Breast epithelium (tissue), 3 donors: ENCODE data around the gene VAV3.
"Not testable (repeated sequence)": the region's sequence is repeated elsewhere in the genome, so short reads cannot be mapped to it uniquely, and the experiment has no call there.

ENCODE experiments used
- CTCF ChIP-seq, 3 donors: fragments of 450-650 bp; IDR thresholded peaks; one replicate each; pipeline ENCODE4 v1.5.1; 2016 to 2017; ENCODE audit warnings: antibody characterized with exemption in 3 of 3, mild to moderate bottlenecking in 3 of 3, moderate library complexity in 3 of 3
- POLR2A ChIP-seq: fragments of 450-650 bp; IDR thresholded peaks from one replicate; pipeline ENCODE4 v1.6.1; 2016; ENCODE audit warnings: antibody characterized with exemption, mild to moderate bottlenecking, moderate library complexity
- POLR2AphosphoS5 ChIP-seq, 3 donors: sonication (generic); formaldehyde crosslinking; IDR thresholded peaks; one replicate each; pipeline ENCODE4 v1.6.1; 2017; ENCODE audit warnings: antibody characterized with exemption in 3 of 3

- not testable (repeated sequence) for TF ChIP-seq CTCF (IDR thresholded peaks at IDR 0.05); POLR2AphosphoS5 (IDR thresholded peaks at IDR 0.05); POLR2A
Observed at GRCh38 chr1:107700651-107701050, 264.3 kb downstream of the VAV3 start.
